Measurements from ENCODE around the gene CPEB4.

- no peak for TF ChIP-seq TRIM24 (IDR thresholded peaks at IDR 0.05)
- no peak for TF ChIP-seq RBM25 (IDR thresholded peaks at IDR 0.05; ENCODE audit: low read depth, low read length, severe bottlenecking)
- no peak for TF ChIP-seq CHD4 (IDR thresholded peaks at IDR 0.05; ENCODE audit: insufficient read depth, insufficient replicate concordance, low read depth, low read length, poor library complexity, severe bottlenecking)
- no peak for TF ChIP-seq KDM5B (IDR thresholded peaks at IDR 0.05; ENCODE audit: insufficient replicate concordance, low read depth, low read length)
- TF ChIP-seq CCNT2 (IDR thresholded peaks at IDR 0.05; ENCODE audit: borderline replicate concordance, extremely low read depth, insufficient read length, low read depth, low read length), result no peak
- no peak for TF ChIP-seq PHF8 (IDR thresholded peaks at IDR 0.05; ENCODE audit: borderline replicate concordance, low read length)
- TF ChIP-seq BHLHE40 (IDR thresholded peaks at IDR 0.05; ENCODE audit: low read length), result no peak
- TF ChIP-seq PBX2 (CRISPR knock-in tag; IDR thresholded peaks at IDR 0.05; ENCODE audit: low read depth), result no peak
- no peak for TF ChIP-seq PBX2 (tag; conservative IDR thresholded peaks at IDR 0.05; ENCODE audit: low read depth)
- TF ChIP-seq POLR2A (conservative IDR thresholded peaks at IDR 0.05), result no peak
- no peak for TF ChIP-seq ZNF124 (CRISPR knock-in tag; IDR thresholded peaks at IDR 0.05)
- no peak for TF ChIP-seq ESRRA (IDR thresholded peaks at IDR 0.05; ENCODE audit: borderline replicate concordance, low read depth)
- TF ChIP-seq SMAD4 (CRISPR knock-in tag; conservative IDR thresholded peaks at IDR 0.05), result no peak
- TF ChIP-seq CTCF (IDR thresholded peaks at IDR 0.05 in 2 of 3, conservative IDR thresholded peaks at IDR 0.05 in 1 of 3; ENCODE audit: insufficient read depth in 2 of 3, low read depth in 1 of 3, low read length in 3 of 3), result no peak
These were observed 58.2 kb downstream of the CPEB4 start for GRCh38 chr5:173946323-173946722.
